Measurements from ENCODE around the gene CRIP3. TPM values are rescaled to one million over a fixed set of nuclear protein-coding genes. Genes with fewer than 3 reads are reported as not detected.

Gene CRIP3
- total and polyA plus RNA-seq, 2 of the 13 experiments (the other 11 are each of a cell fraction or from before 2014, with no cell fraction given): 6.3 to 9.3 TPM

GRCh38 chr6:43278524-43279078 is 30.0 kb downstream of the CRIP3 start (continued):
- peak; percentile 78; the same call in 1 of the 2 replicates for TF ChIP-seq ZNF34 (CRISPR knock-in tag; IDR thresholded peaks at IDR 0.05; ENCODE audit: borderline replicate concordance)
- TF ChIP-seq SOX5 (CRISPR knock-in tag; IDR thresholded peaks at IDR 0.05; ENCODE audit: borderline replicate concordance): peak; percentile 69; the same call in 1 of the 2 replicates
- TF ChIP-seq DRAP1 (CRISPR knock-in tag; IDR thresholded peaks at IDR 0.05): peak; percentile 1; the same call in 1 of the 2 replicates
- no peak for TF ChIP-seq ZNF30 (CRISPR knock-in tag; IDR thresholded peaks at IDR 0.05)
- TF ChIP-seq ZNF350 (CRISPR knock-in tag; IDR thresholded peaks at IDR 0.05; ENCODE audit: borderline replicate concordance, low read depth): no peak
- TF ChIP-seq ZNF543 (CRISPR knock-in tag; IDR thresholded peaks at IDR 0.05): peak; percentile 81; the same call in 1 of the 2 replicates
- peak; percentile 26; the same call in 1 of the 2 replicates for TF ChIP-seq ZMAT3 (CRISPR knock-in tag; conservative IDR thresholded peaks at IDR 0.05)
- TF ChIP-seq ZNF160 (CRISPR knock-in tag; IDR thresholded peaks at IDR 0.05): no peak
- TF ChIP-seq LCORL (IDR thresholded peaks at IDR 0.05): no peak
- peak; percentile 62; the same call in 1 of the 2 replicates for TF ChIP-seq LCORL (CRISPR knock-in tag; IDR thresholded peaks at IDR 0.05)
- TF ChIP-seq HHEX (CRISPR knock-in tag; IDR thresholded peaks at IDR 0.05): no peak
- TF ChIP-seq IRF2 (CRISPR knock-in tag; IDR thresholded peaks at IDR 0.05): peak; percentile 63; the same call in 1 of the 2 replicates
- TF ChIP-seq HMGXB4 (CRISPR knock-in tag; IDR thresholded peaks at IDR 0.05; ENCODE audit: borderline replicate concordance in 1 of 2, low read depth in 1 of 2): no peak
- no peak for TF ChIP-seq TRIM24 (CRISPR knock-in tag; IDR thresholded peaks at IDR 0.05)
- no peak for TF ChIP-seq ZNF180 (CRISPR knock-in tag; IDR thresholded peaks at IDR 0.05; ENCODE audit: borderline replicate concordance, low read depth)
- TF ChIP-seq STAT6 (CRISPR knock-in tag; IDR thresholded peaks at IDR 0.05; ENCODE audit: borderline replicate concordance): no peak
- TF ChIP-seq ISX (CRISPR knock-in tag; conservative IDR thresholded peaks at IDR 0.05): no peak
- peak; percentile 69 for TF ChIP-seq FOSL2 (CRISPR knock-in tag; IDR thresholded peaks at IDR 0.05)
- peak; percentile 51; the same call in 1 of the 2 replicates for TF ChIP-seq ZNF331 (CRISPR knock-in tag; IDR thresholded peaks at IDR 0.05)
- peak; percentile 73; the same call in 1 of the 2 replicates for TF ChIP-seq ZBTB20 (CRISPR knock-in tag; IDR thresholded peaks at IDR 0.05; ENCODE audit: borderline replicate concordance, low read depth)
- no peak for TF ChIP-seq REL (CRISPR knock-in tag; conservative IDR thresholded peaks at IDR 0.05)
- no peak for TF ChIP-seq IKZF4 (CRISPR knock-in tag; IDR thresholded peaks at IDR 0.05; ENCODE audit: borderline replicate concordance, low read depth, not compliant biosample characterization)
- no peak for TF ChIP-seq JUND (CRISPR knock-in tag; IDR thresholded peaks at IDR 0.05)
- TF ChIP-seq TBX3 (IDR thresholded peaks at IDR 0.05; ENCODE audit: borderline replicate concordance): peak; percentile 62; the same call in 1 of the 2 replicates
- peak; percentile 18; the same call in 1 of the 2 replicates for TF ChIP-seq ZNF563 (CRISPR knock-in tag; IDR thresholded peaks at IDR 0.05)
- TF ChIP-seq CREB1 (IDR thresholded peaks at IDR 0.05): no peak
- no peak for TF ChIP-seq CREB1 (CRISPR knock-in tag; IDR thresholded peaks at IDR 0.05)
- no peak for TF ChIP-seq ZNF644 (CRISPR knock-in tag; IDR thresholded peaks at IDR 0.05; ENCODE audit: low read depth)
